ENCODE results near the gene KLHDC8A. TPM values are rescaled to one million over a fixed set of nuclear protein-coding genes. Genes with fewer than 3 reads are reported as not detected.

KLHDC8A gene
- total and polyA plus RNA-seq, 9 of the 15 experiments (the other 6 are each of a cell fraction or from before 2014, with no cell fraction given), result 0.01 to 0.54 (median 0.04) TPM; not detected in 6

- no peak for TF ChIP-seq RBM34 (IDR thresholded peaks at IDR 0.05; ENCODE audit: borderline replicate concordance, insufficient read depth, low read length)
- peak; percentile 25 to 67; a peak in 3 of 4 replicates for TF ChIP-seq KDM1A (IDR thresholded peaks at IDR 0.05)
- TF ChIP-seq KLF16 (IDR thresholded peaks at IDR 0.05), result peak; percentile 88
- TF ChIP-seq TEAD4 (IDR thresholded peaks at IDR 0.05; ENCODE audit: low read length), result peak; percentile 87
- no peak for TF ChIP-seq TEAD4 (CRISPR knock-in tag; IDR thresholded peaks at IDR 0.05; ENCODE audit: borderline replicate concordance)
- no peak for TF ChIP-seq SIN3A (IDR thresholded peaks at IDR 0.05; ENCODE audit: borderline replicate concordance in 2 of 2, control insufficient read depth in 1 of 2, low read depth in 2 of 2, low read length in 2 of 2)
- no peak for TF ChIP-seq ZNF316 (IDR thresholded peaks at IDR 0.05)
- no peak for TF ChIP-seq ZNF239 (CRISPR knock-in tag; IDR thresholded peaks at IDR 0.05)
- no peak for TF ChIP-seq HDAC3 (IDR thresholded peaks at IDR 0.05; ENCODE audit: borderline replicate concordance, partially characterized antibody)
- no peak for TF ChIP-seq ZNF717 (CRISPR knock-in tag; IDR thresholded peaks at IDR 0.05)
- no peak for TF ChIP-seq POLR3A (IDR thresholded peaks at IDR 0.05; ENCODE audit: borderline replicate concordance, extremely low read depth, insufficient read depth, insufficient read length)
- 0 out of 2 replicates have a peak, but pooled peaks have one; percentile 66 for TF ChIP-seq ZNF197 (CRISPR knock-in tag; IDR thresholded peaks at IDR 0.05; ENCODE audit: low read depth)
- peak in 1 of 3 experiments; percentile 27; a peak in 1 of 6 replicates for TF ChIP-seq ZBTB11 (CRISPR knock-in tag; IDR thresholded peaks at IDR 0.05)
- no peak for TF ChIP-seq CTCFL (IDR thresholded peaks at IDR 0.05; ENCODE audit: borderline replicate concordance, insufficient read depth, low read depth, low read length, poor library complexity, severe bottlenecking)
- no peak for TF ChIP-seq FOXJ3 (CRISPR knock-in tag; IDR thresholded peaks at IDR 0.05)
- peak; percentile 36; the same call in 1 of the 2 replicates for TF ChIP-seq ZBTB17 (CRISPR knock-in tag; IDR thresholded peaks at IDR 0.05)
- TF ChIP-seq LEF1 (IDR thresholded peaks at IDR 0.05), result no peak
- peak; percentile 59; the same call in 1 of the 2 replicates for TF ChIP-seq HEY1 (CRISPR knock-in tag; IDR thresholded peaks at IDR 0.05; ENCODE audit: borderline replicate concordance)
- TF ChIP-seq ZBTB9 (CRISPR knock-in tag; IDR thresholded peaks at IDR 0.05), result peak; percentile 51; the same call in 1 of the 2 replicates
These were observed 29.8 kb downstream of the KLHDC8A start (continued) for GRCh38 chr1:205326812-205327466.
